Measurements from ENCODE around the gene PPP4R2. TPM values are rescaled to one million over a fixed set of nuclear protein-coding genes. Genes with fewer than 3 reads are reported as not detected.

The PPP4R2 gene
- polyA plus RNA-seq, 1 experiment: 48.7 TPM

GRCh38 chr3:73098873-73099272 is 102.3 kb downstream of the PPP4R2 start:
- Histone ChIP-seq H3K9me3 (ENCODE audit: control insufficient read depth, insufficient read depth, low read length) (peaks cover 4% of the 10 kb centered on the region), H3K27ac (ENCODE audit: low read depth, low read length) (no peak overlapping the region), H3K27me3 (ENCODE audit: control insufficient read depth, insufficient read depth, low read length) (peaks cover 9% of the 10 kb centered on the region), H3K4me3 (ENCODE audit: low read depth, low read length) (no peak overlapping the region)
- no peak for TF ChIP-seq CTCF (IDR thresholded peaks at IDR 0.05; ENCODE audit: low read depth, low read length)
- CTCF ChIA-PET: no interaction called here
- POLR2A ChIA-PET: no interaction called here
- no peak for DNase-seq (ENCODE audit: low read depth, low spot score)

- H3K27ac ChIP-seq (ENCODE audit: low read depth, low read length): no peak overlapping the region
- ChIA-PET CTCF (interaction anchor here (0.5 to 5.4 kb wide), 20 partner anchors 8 to 748 kb away, joined by 3 to 77 read pairs (median 3); no protein-coding TSS in a partner anchor), POLR2A (no interaction called here)
- DNase-seq (ENCODE audit: low read depth, low spot score): peak; percentile 46
- H3K4me3 ChIP-seq (ENCODE audit: low read depth, low read length): no peak overlapping the region
- peak; percentile 96 for TF ChIP-seq CTCF (IDR thresholded peaks at IDR 0.05; ENCODE audit: low read depth, low read length)
- H3K27me3 ChIP-seq (ENCODE audit: control insufficient read depth, insufficient read depth, low read length): peaks cover 9% of the 10 kb centered on the region
- peaks cover 4% of the 10 kb centered on the region for H3K9me3 ChIP-seq (ENCODE audit: control insufficient read depth, insufficient read depth, low read length)
These were observed 104.3 kb downstream of the PPP4R2 start for GRCh38 chr3:73100741-73101559.

GRCh38 chr3:73101881-73102280 is 105.3 kb downstream of the PPP4R2 start:
- Histone ChIP-seq H3K27me3 (ENCODE audit: control insufficient read depth, insufficient read depth, low read length) (peaks cover 9% of the 10 kb centered on the region), H3K9me3 (ENCODE audit: control insufficient read depth, insufficient read depth, low read length) (peaks cover 4% of the 10 kb centered on the region), H3K27ac (ENCODE audit: low read depth, low read length) (no peak overlapping the region), H3K4me3 (ENCODE audit: low read depth, low read length) (no peak overlapping the region)
- POLR2A ChIA-PET: no interaction called here
- DNase-seq (ENCODE audit: low read depth, low spot score): no peak
- CTCF ChIA-PET: interaction anchor here (0.9 to 5.4 kb wide), 8 partner anchors 13 to 747 kb away, joined by 3 to 77 read pairs (median 8); no protein-coding TSS in a partner anchor
- no peak for TF ChIP-seq CTCF (IDR thresholded peaks at IDR 0.05; ENCODE audit: low read depth, low read length)

GRCh38 chr3:73107215-73107614 is 110.6 kb downstream of the PPP4R2 start:
- ChIA-PET CTCF (interaction anchor here (0.6 kb wide), 1 partner anchor 41 kb away, joined by 5 read pairs; no protein-coding TSS in a partner anchor), POLR2A (no interaction called here)

More at GRCh38 chr3:73107215-73107614, 110.6 kb downstream of the PPP4R2 start:
- H3K27me3 ChIP-seq (ENCODE audit: control insufficient read depth, insufficient read depth, low read length): peaks cover 6% of the 10 kb centered on the region
- no peak for TF ChIP-seq CTCF (IDR thresholded peaks at IDR 0.05; ENCODE audit: low read depth, low read length)
- H3K4me3 ChIP-seq (ENCODE audit: low read depth, low read length): no peak overlapping the region
- DNase-seq (ENCODE audit: low read depth, low spot score): no peak
- peaks cover 2% of the 10 kb centered on the region; the same call in 1 of the 2 replicates for H3K9me3 ChIP-seq (ENCODE audit: control insufficient read depth, insufficient read depth, low read length)
- H3K27ac ChIP-seq (ENCODE audit: low read depth, low read length): no peak overlapping the region
